Measurements from ENCODE around the gene TRIM75.

DNA sequence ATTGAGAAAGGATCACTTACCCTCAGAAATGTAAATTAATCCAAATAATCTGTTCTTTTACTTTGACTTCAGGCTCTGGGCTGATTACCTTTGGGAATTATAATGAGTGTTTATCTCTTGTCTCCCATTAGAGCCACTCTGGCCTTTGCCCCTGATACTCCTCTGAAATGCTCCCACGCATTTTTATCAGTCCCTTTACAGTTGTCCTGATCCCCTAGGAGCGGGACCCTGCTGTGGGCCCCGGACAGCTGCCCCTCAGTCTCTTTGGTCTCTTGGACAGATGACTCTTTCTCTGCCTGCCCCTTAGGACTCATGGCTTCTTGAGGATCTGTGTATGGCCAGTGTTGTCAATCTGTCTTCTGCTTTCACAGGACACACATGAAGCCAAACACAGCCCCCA, 1.0 kb upstream of the TRIM75 start:
- TF ChIP-seq, protein P1, sequence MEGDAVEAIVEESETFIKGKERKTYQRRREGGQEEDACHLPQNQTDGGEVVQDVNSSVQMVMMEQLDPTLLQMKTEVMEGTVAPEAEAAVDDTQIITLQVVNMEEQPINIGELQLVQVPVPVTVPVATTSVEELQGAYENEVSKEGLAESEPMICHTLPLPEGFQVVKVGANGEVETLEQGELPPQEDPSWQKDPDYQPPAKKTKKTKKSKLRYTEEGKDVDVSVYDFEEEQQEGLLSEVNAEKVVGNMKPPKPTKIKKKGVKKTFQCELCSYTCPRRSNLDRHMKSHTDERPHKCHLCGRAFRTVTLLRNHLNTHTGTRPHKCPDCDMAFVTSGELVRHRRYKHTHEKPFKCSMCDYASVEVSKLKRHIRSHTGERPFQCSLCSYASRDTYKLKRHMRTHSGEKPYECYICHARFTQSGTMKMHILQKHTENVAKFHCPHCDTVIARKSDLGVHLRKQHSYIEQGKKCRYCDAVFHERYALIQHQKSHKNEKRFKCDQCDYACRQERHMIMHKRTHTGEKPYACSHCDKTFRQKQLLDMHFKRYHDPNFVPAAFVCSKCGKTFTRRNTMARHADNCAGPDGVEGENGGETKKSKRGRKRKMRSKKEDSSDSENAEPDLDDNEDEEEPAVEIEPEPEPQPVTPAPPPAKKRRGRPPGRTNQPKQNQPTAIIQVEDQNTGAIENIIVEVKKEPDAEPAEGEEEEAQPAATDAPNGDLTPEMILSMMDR (conservative IDR thresholded peaks at IDR 0.05 in 1 of 2, IDR thresholded peaks at IDR 0.05 in 1 of 2; ENCODE audit: extremely low read depth in 1 of 2, insufficient read depth in 1 of 2, low read depth in 1 of 2, low read length in 2 of 2): no peak
- TF ChIP-seq EZH2 (IDR thresholded peaks at IDR 0.05; ENCODE audit: borderline replicate concordance, low read length): no peak

Data from mammary epithelial cell (primary cell).